HepG2 (cell line): ENCODE data around the gene BTBD8. TPM values are rescaled to one million over a fixed set of nuclear protein-coding genes. Genes with fewer than 3 reads are reported as not detected.

ENCODE experiments used
- ATAC-seq: fragments of 200-7000 bp; cut with Tn5 transposase; 3 replicates; pipeline ENCODE4 v1.9.1; 2020; ENCODE audit warnings: mild to moderate bottlenecking, moderate library complexity
- BruUV-seq: library from RNA; stranded (reverse); fragments of 400-500 nt; replicated peaks from 2 replicates; lab custom pipeline; 2021; lab: Mats Ljungman, UMichigan
- CTCF ChIA-PET: fragments of 300-600 bp; formaldehyde crosslinking; extraction: SDS; loops from one replicate; lab custom pipeline; 2021; ENCODE audit warnings: low total read pairs, inconsistent platforms, low intra/inter-chr PET ratio; lab: Yijun Ruan, JAX
- POLR2A ChIA-PET: fragments of 350-600 bp; sonication (Branson Sonifier 250); formaldehyde crosslinking; loops from one replicate; lab custom pipeline; 2020; ENCODE audit warnings: antibody characterized with exemption, inconsistent platforms; lab: Yijun Ruan, JAX
- DNase-seq: peaks from one replicate; pipeline ENCODE4 v3.0.0-alpha.2; 2015; ENCODE audit warnings: low spot score
- FAIRE-seq: peaks from 3 replicates; lab custom pipeline; 2011; peaks lifted over from hg19 to GRCh38; lab: Jason Lieb, UNC
- H2AFZ ChIP-seq: one replicate; pipeline ENCODE4 v1.6.1; 2011; ENCODE audit warnings: low read length, inconsistent platforms
- H3K27ac ChIP-seq: fragments of 300-600 bp; 3 replicates; pipeline ENCODE4 v1.8.0; 2011; ENCODE audit warnings: mixed run types, mild to moderate bottlenecking, mixed read lengths, low read length, inconsistent platforms; ENCODE audit not compliant: insufficient read depth; ENCODE audit errors: extremely low read length
- H3K27me3 ChIP-seq, 2 experiments: fragments of 200-600 bp in 1 of 2; 2 replicates in 1 of 2; 3 replicates in 1 of 2; pipeline versions ENCODE4 v1.6.0 to v1.8.0; 2011; ENCODE audit warnings: low read length in 2 of 2, mild to moderate bottlenecking in 2 of 2, moderate library complexity in 2 of 2, inconsistent platforms in 1 of 2; ENCODE audit not compliant: insufficient read depth in 2 of 2, control insufficient read depth in 1 of 2
- H3K36me3 ChIP-seq, 2 experiments: fragments of 200-600 bp in 1 of 2; replicated peaks in 1 of 2; 2 replicates in 1 of 2; 3 replicates in 1 of 2; pipeline versions ENCODE4 v1.5.1 to v1.8.0; 2011; ENCODE audit warnings: low read length in 2 of 2, inconsistent platforms in 1 of 2; ENCODE audit not compliant: insufficient read depth in 2 of 2, control insufficient read depth in 1 of 2
- H3K4me1 ChIP-seq: 2 replicates; pipeline ENCODE4 v1.5.1; 2012; ENCODE audit warnings: low read length, inconsistent platforms; ENCODE audit not compliant: insufficient read depth
- H3K4me2 ChIP-seq: 2 replicates; pipeline ENCODE4 v1.6.0; 2011; ENCODE audit warnings: low read depth, low read length, inconsistent platforms
- H3K4me3 ChIP-seq, 3 experiments: fragments of 200-600 bp in 1 of 3; sonication (generic), shearing (Covaris generic) in 1 of 3; replicated peaks in 1 of 3; 2 replicates each; pipeline ENCODE4 v1.5.1; 2011 to 2016; ENCODE audit warnings: low read length in 3 of 3, inconsistent platforms in 2 of 3, low read depth in 2 of 3, mild to moderate bottlenecking in 2 of 3, control low read depth in 1 of 3, mixed read lengths in 1 of 3; ENCODE audit not compliant: insufficient read depth in 1 of 3
- H3K79me2 ChIP-seq: one replicate; pipeline ENCODE4 v1.6.1; 2011; ENCODE audit warnings: low read length, inconsistent platforms; ENCODE audit not compliant: insufficient read depth
- H3K9ac ChIP-seq: 2 replicates; pipeline ENCODE4 v1.6.0; 2011; ENCODE audit warnings: mild to moderate bottlenecking, low read depth, low read length, inconsistent platforms; ENCODE audit not compliant: insufficient read depth
- H3K9me3 ChIP-seq: 2 replicates; pipeline ENCODE4 v1.5.1; 2012; ENCODE audit warnings: mild to moderate bottlenecking, low read length
- H4K20me1 ChIP-seq: 2 replicates; pipeline ENCODE4 v1.6.0; 2011; ENCODE audit warnings: inconsistent platforms, mild to moderate bottlenecking, low read length, moderate library complexity; ENCODE audit not compliant: insufficient read depth
- EED ChIP-seq: sonication (generic); formaldehyde crosslinking; IDR thresholded peaks from 2 replicates; pipeline ENCODE4 v1.5.0; 2020; ENCODE audit warnings: mild to moderate bottlenecking, missing genetic modification reagents
- GABPB1 ChIP-seq: IDR thresholded peaks from 2 replicates; pipeline ENCODE4 v1.6.1; 2016; ENCODE audit warnings: mild to moderate bottlenecking, missing genetic modification reagents, moderate library complexity, missing compliant biosample characterization
- GLMP ChIP-seq: sonication (generic); formaldehyde crosslinking; IDR thresholded peaks from 2 replicates; pipeline ENCODE4 v1.9.0; 2021; ENCODE audit warnings: missing genetic modification reagents, mild to moderate bottlenecking, borderline replicate concordance
- HMGXB3 ChIP-seq: sonication (generic); formaldehyde crosslinking; IDR thresholded peaks from 2 replicates; pipeline ENCODE4 v1.4.0; 2020; ENCODE audit warnings: missing genetic modification reagents, borderline replicate concordance
- HNRNPLL ChIP-seq: fragments of 200-400 bp; formaldehyde crosslinking; IDR thresholded peaks from 2 replicates; pipeline ENCODE4 v1.6.1; 2017; ENCODE audit warnings: mild to moderate bottlenecking, low read depth, low read length; ENCODE audit not compliant: poor library complexity, severe bottlenecking
- NFIB ChIP-seq: sonication (generic); formaldehyde crosslinking; IDR thresholded peaks from 2 replicates; pipeline ENCODE4 v1.9.0; 2021; ENCODE audit warnings: missing genetic modification reagents, mild to moderate bottlenecking, borderline replicate concordance
- SIX4 ChIP-seq: sonication (generic); formaldehyde crosslinking; IDR thresholded peaks from 2 replicates; pipeline ENCODE4 v1.4.0; 2020; ENCODE audit warnings: missing genetic modification reagents
- SMYD3 ChIP-seq: sonication (generic); formaldehyde crosslinking; IDR thresholded peaks from 2 replicates; pipeline ENCODE4 v1.8.1; 2023; ENCODE audit warnings: mild to moderate bottlenecking, missing genetic modification reagents
- ZFP41 ChIP-seq: sonication (generic); formaldehyde crosslinking; IDR thresholded peaks from 2 replicates; pipeline ENCODE4 v1.4.0; 2020; ENCODE audit warnings: mild to moderate bottlenecking, missing genetic modification reagents, borderline replicate concordance
- ZNF142 ChIP-seq: sonication (generic); formaldehyde crosslinking; IDR thresholded peaks from 2 replicates; pipeline ENCODE4 v1.4.0; 2020; ENCODE audit warnings: missing genetic modification reagents
- ZNF264 ChIP-seq: sonication (generic); formaldehyde crosslinking; IDR thresholded peaks from 2 replicates; pipeline ENCODE4 v1.4.0; 2020; ENCODE audit warnings: missing genetic modification reagents
- ZNF569 ChIP-seq: sonication (generic); formaldehyde crosslinking; IDR thresholded peaks from 2 replicates; pipeline ENCODE4 v1.5.0; 2020; ENCODE audit warnings: mild to moderate bottlenecking, missing genetic modification reagents, moderate library complexity, borderline replicate concordance
- ZNF644 ChIP-seq: IDR thresholded peaks from 2 replicates; pipeline ENCODE4 v1.6.1; 2016; ENCODE audit warnings: low read depth
- ZNF724P ChIP-seq: sonication (generic); formaldehyde crosslinking; IDR thresholded peaks from 2 replicates; pipeline ENCODE4 v1.8.0; 2022; ENCODE audit warnings: missing genetic modification reagents, borderline replicate concordance
- WGBS: methylation state at CpG from one replicate; pipeline ENCODE4 v1.1.6; 2017; ENCODE audit warnings: low lambda C conversion rate; 5-methylcytosine and 5-hydroxymethylcytosine counted together
- in situ Hi-C: cut with HindIII; loops from 2 replicates; pipeline ENCODE4 v1.10.0; 2017; ENCODE audit warnings: low pct_unique_long_range_greater_than_20kb; ENCODE audit not compliant: extremely low pct_ligation_motif_present
- intact Hi-C: fragments of 100-400 bp; cut with micrococcal nuclease; formaldehyde crosslinking; loops from one replicate; pipeline ENCODE4 v1.10.0; 2022; ENCODE audit not compliant: unreplicated experiment
- polyA plus RNA-seq, 8 experiments: library from polyadenylated mRNA; depleted of rRNA in 3 of 8; stranded (reverse) in 7 of 8; unstranded in 1 of 8; fragments of >200 nt; fragmentation: Illumina TruSeq in 4 of 8; extraction: Trizol in 4 of 8; gene quantifications; 2 replicates each; pipeline versions ENCODE4 v1.2.1 to v1.2.3, GENCODE V29; 2011 to 2016; ENCODE audit warnings: low read depth in 4 of 8, missing spikeins in 1 of 8, mixed read lengths in 1 of 8; ENCODE audit not compliant: insufficient read depth in 1 of 8
- total RNA-seq, 5 experiments: library from RNA; depleted of rRNA; stranded (reverse); fragments of >200 nt; fragmentation: Illumina TruSeq; extraction: Trizol; gene quantifications; 2 replicates each; pipeline ENCODE4 v1.2.3, GENCODE V29; 2016; ENCODE audit warnings: low read depth in 1 of 5

The BTBD8 gene
- total and polyA plus RNA-seq, 2 of the 13 experiments (the other 11 are each of a cell fraction or from before 2014, with no cell fraction given) = 0.41 to 1.8 TPM

GRCh38 chr1:92126088-92126487, 45.9 kb downstream of the BTBD8 start:
- Histone ChIP-seq H3K36me3 (no peaks in the 10 kb centered on the region), H2AFZ (no peak overlapping the region), H3K4me1 (no peaks in the 10 kb centered on the region), H3K9me3 (no peaks in the 10 kb centered on the region), H4K20me1 (no peaks in the 10 kb centered on the region), H3K79me2 (no peaks in the 10 kb centered on the region), H3K9ac (no peak overlapping the region), H3K4me3 (no peak overlapping the region), H3K4me2 (no peak overlapping the region), H3K27ac (no peak overlapping the region), H3K27me3 (no peaks in the 10 kb centered on the region)
- 39% methylated on average over 3 of the region's 3 CpGs for WGBS
- POLR2A ChIA-PET = no interaction called here
- ATAC-seq (no peak), DNase-seq (no peak), FAIRE-seq (no peak)
- intact Hi-C loops = no loop called here
- in situ Hi-C loops = no loop called here
- BruUV-seq = no TSS peak
- TF ChIP-seq ZNF264 (CRISPR knock-in tag) (no peak), ZNF142 (CRISPR knock-in tag) (no peak), ZNF724P (CRISPR knock-in tag) (no peak), HNRNPLL (no peak), SIX4 (CRISPR knock-in tag) (no peak), ZNF644 (CRISPR knock-in tag) (no peak), EED (CRISPR knock-in tag) (no peak), ZNF569 (CRISPR knock-in tag) (no peak), SMYD3 (CRISPR knock-in tag) (no peak), GLMP (CRISPR knock-in tag) (no peak), NFIB (CRISPR knock-in tag) (no peak), ZFP41 (no peak), HMGXB3 (no peak), GABPB1 (no peak)
- CTCF ChIA-PET = no interaction called here
